Brain microvascular endothelial cell (primary cell): Measurements from ENCODE around the gene SRRD.
A peak's percentile ranks its signal among the peaks of the same experiment; 100 is the strongest.

Experiments
- DNase-seq: peaks from one replicate; pipeline ENCODE4 v3.0.0-alpha.2; 2020
- H3K27ac ChIP-seq: fragments of 250-450 bp; sonication (Bioruptor Pico); 2 replicates; pipeline ENCODE4 v1.5.1; 2020; ENCODE audit warnings: mild to moderate bottlenecking, moderate library complexity
- H3K27me3 ChIP-seq: fragments of 250-450 bp; sonication (Bioruptor Pico); replicated peaks from 2 replicates; pipeline ENCODE4 v1.5.1; 2020; ENCODE audit warnings: mild to moderate bottlenecking
- H3K36me3 ChIP-seq: fragments of 250-450 bp; sonication (Bioruptor Pico); replicated peaks from 2 replicates; pipeline ENCODE4 v1.5.1; 2020; ENCODE audit warnings: mild to moderate bottlenecking
- H3K4me3 ChIP-seq: 2 replicates; pipeline ENCODE4 v1.5.1; 2011; ENCODE audit warnings: low read depth, mild to moderate bottlenecking, control low read depth, low read length, moderate library complexity
- CTCF ChIP-seq: IDR thresholded peaks from 2 replicates; pipeline ENCODE4 v1.5.1; 2011; ENCODE audit warnings: low read depth, mild to moderate bottlenecking, moderate library complexity, low read length, control low read depth, inconsistent platforms; ENCODE audit errors: missing control alignments
- in situ Hi-C: cut with HindIII; loops from 2 replicates; pipeline ENCODE4 v1.10.0; 2017; ENCODE audit warnings: low sequenced_read_pairs, low pct_ligation_motif_present

SRRD gene

DNA sequence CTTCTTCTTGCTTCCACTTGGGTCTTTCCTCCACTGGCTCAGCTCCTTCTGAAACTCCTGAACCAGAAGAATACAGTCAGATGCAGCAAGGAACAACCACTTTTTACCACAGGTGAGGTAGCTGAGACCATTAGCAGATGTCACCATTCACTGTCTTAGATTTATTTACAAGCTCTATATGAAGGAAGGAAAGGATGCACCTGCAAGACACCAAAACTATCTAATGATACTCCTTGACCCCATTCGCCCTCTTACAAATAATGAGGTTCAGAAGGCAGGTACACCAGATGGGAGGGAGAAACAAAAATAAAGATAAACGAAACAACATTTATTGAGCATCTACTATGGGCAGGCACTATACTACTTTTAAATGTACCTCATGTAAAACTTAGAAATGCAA, 18.3 kb downstream of the SRRD start:
- Histone ChIP-seq H3K4me3 (no peak overlapping the region), H3K36me3 (peaks cover 77% of the 10 kb centered on the region), H3K27me3 (no peaks in the 10 kb centered on the region), H3K27ac (no peak overlapping the region)
- in situ Hi-C loops, result no loop called here
- no peak for TF ChIP-seq CTCF
- no peak for DNase-seq

- Histone ChIP-seq H3K36me3 (peaks cover 72% of the 10 kb centered on the region), H3K4me3 (no peak overlapping the region), H3K27me3 (no peaks in the 10 kb centered on the region), H3K27ac (no peak overlapping the region)
- TF ChIP-seq CTCF, result peak; percentile 84
- in situ Hi-C loops, result no loop called here
- DNase-seq, result peak; percentile 34
Measured at GRCh38 chr22:26502688-26503561, 19.2 kb downstream of the SRRD start.

GRCh38 chr22:26503758-26504157, 20.1 kb downstream of the SRRD start:
- no peak overlapping the region for H3K27ac ChIP-seq
- no peak overlapping the region for H3K4me3 ChIP-seq
- peaks cover 74% of the 10 kb centered on the region for H3K36me3 ChIP-seq
- DNase-seq, result no peak
- no peak for TF ChIP-seq CTCF
- no peaks in the 10 kb centered on the region for H3K27me3 ChIP-seq
- in situ Hi-C loops, result no loop called here

DNA sequence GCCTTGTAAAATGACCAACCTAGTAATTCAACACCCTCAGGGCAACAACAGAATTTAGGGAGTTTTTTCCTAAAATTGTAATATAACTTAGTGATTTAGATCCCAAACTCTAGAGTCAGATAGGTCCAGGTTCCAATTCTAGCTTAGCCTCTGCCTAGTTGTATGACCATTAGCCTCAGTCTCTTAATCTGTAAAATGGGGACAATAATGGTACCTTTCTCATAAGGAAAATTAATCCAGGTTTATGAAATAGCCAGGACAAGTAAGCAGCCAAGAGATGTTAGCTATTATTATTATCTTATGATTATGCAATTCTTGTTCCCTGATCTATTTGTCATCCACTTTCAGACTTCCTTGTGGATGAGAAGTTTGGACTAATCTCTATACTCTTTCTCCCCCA, 24.5 kb downstream of the SRRD start:
- no peak for TF ChIP-seq CTCF
- in situ Hi-C loops, result no loop called here
- Histone ChIP-seq H3K27me3 (no peaks in the 10 kb centered on the region), H3K4me3 (no peak overlapping the region), H3K36me3 (peaks cover 54% of the 10 kb centered on the region), H3K27ac (no peak overlapping the region)
- DNase-seq, result no peak

DNA sequence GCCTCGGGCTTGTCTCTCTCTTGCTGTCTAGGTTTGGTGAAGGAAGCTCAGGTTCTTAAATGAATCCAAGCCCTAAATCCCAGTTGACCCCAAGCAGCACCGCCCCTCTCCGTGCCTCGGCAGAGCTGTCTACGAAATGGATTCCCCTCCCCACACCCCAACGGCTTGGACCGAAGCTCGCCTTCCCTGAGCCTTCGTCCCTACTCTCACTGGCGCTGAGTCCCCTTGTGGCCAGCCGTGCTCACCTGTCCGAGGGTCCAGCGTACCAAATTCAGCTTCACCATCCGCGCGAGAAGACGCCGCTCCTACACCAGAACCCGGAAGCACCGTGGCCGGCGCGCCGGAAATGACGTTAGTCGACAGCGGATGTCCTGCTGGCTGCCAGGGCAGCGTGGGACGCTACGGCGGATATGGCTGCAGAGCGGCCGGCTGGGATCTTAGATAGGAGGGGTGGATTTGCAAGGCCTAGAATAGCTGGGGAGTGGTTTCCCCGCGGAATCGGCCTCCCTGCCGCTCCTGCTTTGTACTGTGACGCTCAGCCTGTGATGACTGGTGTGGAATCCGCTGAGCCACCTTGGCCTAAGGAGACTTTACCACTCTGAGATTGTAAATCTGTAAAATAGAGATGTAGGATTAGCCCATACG, 28.6 kb downstream of the SRRD start, which contains the start of gene TFIP11:
TFIP11 (minus strand) TSS at position 325 of the 645 bp plus-strand sequence. CDS start 2,201 bp downstream, outside the sequence.
- peak within 1 kb of the TSS; percentile 56 for H3K27ac ChIP-seq

More for the DNA sequence above, 28.6 kb downstream of the SRRD start, which contains the start of gene TFIP11:
- H3K36me3 ChIP-seq, result peaks cover 23% of the 10 kb centered on the region
- in situ Hi-C loops, result no loop called here
- TF ChIP-seq CTCF, result peak; percentile 14
- DNase-seq, result peak; percentile 94
- no peaks in the 10 kb centered on the region for H3K27me3 ChIP-seq
- peak within 1 kb of the TSS; percentile 99 for H3K4me3 ChIP-seq
